Caco-2 (cell line): ENCODE measurements around the gene OSBPL2. TPM values are rescaled to one million over a fixed set of nuclear protein-coding genes. Genes with fewer than 3 reads are reported as not detected.

ENCODE experiments used
- BruUV-seq: library from RNA; stranded (reverse); fragments of 400-500 nt; replicated peaks from 2 replicates; lab custom pipeline; 2021; lab: Mats Ljungman, UMichigan
- CTCF ChIA-PET: fragments of 300-600 bp; sonication (Branson Sonifier 250); formaldehyde crosslinking; loops from one replicate; lab custom pipeline; 2022; ENCODE audit warnings: antibody characterized with exemption; lab: Charles Lee
- POLR2A ChIA-PET: fragments of 300-600 bp; sonication (Branson Sonifier 250); formaldehyde crosslinking; loops from one replicate; lab custom pipeline; 2022; ENCODE audit warnings: antibody characterized with exemption; lab: Charles Lee
- DNase-seq, 2 experiments: peaks; one replicate each; pipeline versions ENCODE4 v3.0.0 to v3.0.0-alpha.2; 2020 to 2022
- H3K27me3 ChIP-seq: replicated peaks from 2 replicates; pipeline ENCODE4 v1.6.0; 2011; ENCODE audit warnings: low read length; ENCODE audit not compliant: control insufficient read depth, insufficient read depth
- H3K36me3 ChIP-seq: 2 replicates; pipeline ENCODE4 v1.5.1; 2011; ENCODE audit warnings: low read length; ENCODE audit not compliant: control insufficient read depth, insufficient read depth
- H3K4me1 ChIP-seq: fragments of 250-450 bp; sonication (Bioruptor Pico); 2 replicates; pipeline ENCODE4 v1.5.1; 2020; ENCODE audit warnings: mild to moderate bottlenecking
- H3K4me3 ChIP-seq: 2 replicates; pipeline ENCODE4 v1.5.1; 2011; ENCODE audit warnings: low read depth, mild to moderate bottlenecking, control low read depth, low read length
- H3K9me3 ChIP-seq: fragments of 250-450 bp; sonication (Bioruptor Pico); 2 replicates; pipeline ENCODE4 v1.5.1; 2020; ENCODE audit warnings: mild to moderate bottlenecking, moderate library complexity
- H3K27ac Mint-ChIP-seq: one replicate; pipeline ENCODE4 v1.8.0; 2022; ENCODE audit warnings: mixed read lengths; ENCODE audit not compliant: unreplicated experiment
- H3K27me3 Mint-ChIP-seq: one replicate; pipeline ENCODE4 v1.8.0; 2022; ENCODE audit warnings: mixed read lengths; ENCODE audit not compliant: insufficient read depth, unreplicated experiment
- H3K36me3 Mint-ChIP-seq: one replicate; pipeline ENCODE4 v1.8.0; 2022; ENCODE audit warnings: mild to moderate bottlenecking, mixed read lengths; ENCODE audit not compliant: insufficient read depth, unreplicated experiment
- H3K4me1 Mint-ChIP-seq: one replicate; pipeline ENCODE4 v1.8.0; 2022; ENCODE audit warnings: low read depth, mixed read lengths; ENCODE audit not compliant: unreplicated experiment
- H3K4me3 Mint-ChIP-seq: one replicate; pipeline ENCODE4 v1.8.0; 2022; ENCODE audit warnings: mild to moderate bottlenecking, moderate library complexity, mixed read lengths; ENCODE audit not compliant: unreplicated experiment
- H3K9me3 Mint-ChIP-seq: one replicate; pipeline ENCODE4 v1.8.0; 2022; ENCODE audit warnings: mixed read lengths; ENCODE audit not compliant: unreplicated experiment
- intact Hi-C: fragments of 100-400 bp; cut with micrococcal nuclease; formaldehyde crosslinking; loops from one replicate; pipeline ENCODE4 v1.10.0; 2022; ENCODE audit not compliant: unreplicated experiment
- total RNA-seq: library from RNA; stranded (reverse); gene quantifications from 2 replicates; pipeline ENCODE4 v1.2.3, GENCODE V29; 2022
- TF ChIP-seq, protein P1 (sequence below), 2 experiments: fragments of 200-600 bp in 1 of 2; IDR thresholded peaks; 1 replicate in 1 of 2; 2 replicates in 1 of 2; pipeline versions ENCODE4 v1.5.1 to v1.8.0; 2011 to 2022; ENCODE audit warnings: antibody characterized with exemption in 1 of 2, control low read depth in 1 of 2, inconsistent platforms in 1 of 2, low read depth in 1 of 2, low read length in 1 of 2, mild to moderate bottlenecking in 1 of 2, moderate library complexity in 1 of 2; ENCODE audit not compliant: insufficient read depth in 1 of 2, severe bottlenecking in 1 of 2, unreplicated experiment in 1 of 2

OSBPL2 gene
- total RNA-seq, 1 experiment from 2014 or later, result 132 TPM

DNA sequence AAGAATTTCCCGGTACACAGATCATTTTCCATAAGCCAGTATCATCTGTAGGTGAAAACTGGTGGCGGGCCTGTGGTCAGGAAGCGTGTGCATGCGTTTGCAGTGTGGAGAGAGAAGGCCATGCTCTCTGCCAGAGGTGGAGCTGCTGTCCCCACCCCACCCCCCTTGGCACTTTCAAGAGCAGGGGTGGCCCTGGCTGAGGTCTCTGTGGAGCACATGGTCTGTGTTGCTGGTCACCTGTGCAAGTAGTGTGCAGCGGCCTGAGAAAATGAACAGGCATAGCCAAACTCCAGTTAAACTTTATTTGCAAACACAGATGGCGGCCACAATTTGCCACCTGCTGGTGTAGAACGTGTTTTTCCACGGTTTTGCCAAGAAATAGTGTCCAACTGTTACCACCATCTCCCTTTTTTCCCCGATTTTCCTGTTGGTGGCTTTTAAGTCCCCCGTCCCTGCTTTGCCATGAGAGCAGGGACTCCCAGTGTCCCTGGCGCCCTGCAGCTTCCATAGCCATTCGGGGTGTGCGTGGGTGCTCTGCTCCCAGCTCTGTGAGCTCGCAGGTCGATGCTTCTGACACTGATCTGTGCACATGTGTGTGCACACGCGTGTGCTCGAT lies 66.9 kb downstream of the OSBPL2 start:
- peaks cover 99% of the 10 kb centered on the region for H3K36me3 Mint-ChIP-seq
- intact Hi-C loops, result loop anchor here (10.0 kb wide), 1 partner anchor 490 kb away; the partner anchor contains the start of gene MRGBP
- H3K27ac Mint-ChIP-seq, result peak overlapping the region; percentile 97
- H3K36me3 ChIP-seq, result peaks cover 31% of the 10 kb centered on the region
- peaks cover 20% of the 10 kb centered on the region for H3K4me1 ChIP-seq
- ChIA-PET POLR2A (interaction anchor here (0.5 to 1.2 kb wide), 3 partner anchors 31 to 82 kb away, joined by 4 to 5 read pairs (median 4); partner anchors contain the start of gene RPS21), CTCF (interaction anchor here (0.9 to 1.5 kb wide), 2 partner anchors 77 to 78 kb away, joined by 4 to 13 read pairs; no protein-coding TSS in a partner anchor)
- H3K27me3 Mint-ChIP-seq, result no peaks in the 10 kb centered on the region
- no peaks in the 10 kb centered on the region for H3K9me3 ChIP-seq
- H3K27me3 ChIP-seq, result no peaks in the 10 kb centered on the region
- H3K9me3 Mint-ChIP-seq, result no peaks in the 10 kb centered on the region
- no peak overlapping the region for H3K4me3 ChIP-seq
- peak overlapping the region; percentile 89 for H3K4me3 Mint-ChIP-seq
- DNase-seq, result no peak
- peaks cover 30% of the 10 kb centered on the region for H3K4me1 Mint-ChIP-seq
- TSS peak; percentile 34 for BruUV-seq
- TF ChIP-seq, protein P1, sequence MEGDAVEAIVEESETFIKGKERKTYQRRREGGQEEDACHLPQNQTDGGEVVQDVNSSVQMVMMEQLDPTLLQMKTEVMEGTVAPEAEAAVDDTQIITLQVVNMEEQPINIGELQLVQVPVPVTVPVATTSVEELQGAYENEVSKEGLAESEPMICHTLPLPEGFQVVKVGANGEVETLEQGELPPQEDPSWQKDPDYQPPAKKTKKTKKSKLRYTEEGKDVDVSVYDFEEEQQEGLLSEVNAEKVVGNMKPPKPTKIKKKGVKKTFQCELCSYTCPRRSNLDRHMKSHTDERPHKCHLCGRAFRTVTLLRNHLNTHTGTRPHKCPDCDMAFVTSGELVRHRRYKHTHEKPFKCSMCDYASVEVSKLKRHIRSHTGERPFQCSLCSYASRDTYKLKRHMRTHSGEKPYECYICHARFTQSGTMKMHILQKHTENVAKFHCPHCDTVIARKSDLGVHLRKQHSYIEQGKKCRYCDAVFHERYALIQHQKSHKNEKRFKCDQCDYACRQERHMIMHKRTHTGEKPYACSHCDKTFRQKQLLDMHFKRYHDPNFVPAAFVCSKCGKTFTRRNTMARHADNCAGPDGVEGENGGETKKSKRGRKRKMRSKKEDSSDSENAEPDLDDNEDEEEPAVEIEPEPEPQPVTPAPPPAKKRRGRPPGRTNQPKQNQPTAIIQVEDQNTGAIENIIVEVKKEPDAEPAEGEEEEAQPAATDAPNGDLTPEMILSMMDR (IDR thresholded peaks at IDR 0.05; ENCODE audit: insufficient read depth in 1 of 2, low read depth in 1 of 2, low read length in 1 of 2, severe bottlenecking in 1 of 2, unreplicated experiment in 1 of 2), result peak in 1 of 2 experiments; percentile 11

DNA sequence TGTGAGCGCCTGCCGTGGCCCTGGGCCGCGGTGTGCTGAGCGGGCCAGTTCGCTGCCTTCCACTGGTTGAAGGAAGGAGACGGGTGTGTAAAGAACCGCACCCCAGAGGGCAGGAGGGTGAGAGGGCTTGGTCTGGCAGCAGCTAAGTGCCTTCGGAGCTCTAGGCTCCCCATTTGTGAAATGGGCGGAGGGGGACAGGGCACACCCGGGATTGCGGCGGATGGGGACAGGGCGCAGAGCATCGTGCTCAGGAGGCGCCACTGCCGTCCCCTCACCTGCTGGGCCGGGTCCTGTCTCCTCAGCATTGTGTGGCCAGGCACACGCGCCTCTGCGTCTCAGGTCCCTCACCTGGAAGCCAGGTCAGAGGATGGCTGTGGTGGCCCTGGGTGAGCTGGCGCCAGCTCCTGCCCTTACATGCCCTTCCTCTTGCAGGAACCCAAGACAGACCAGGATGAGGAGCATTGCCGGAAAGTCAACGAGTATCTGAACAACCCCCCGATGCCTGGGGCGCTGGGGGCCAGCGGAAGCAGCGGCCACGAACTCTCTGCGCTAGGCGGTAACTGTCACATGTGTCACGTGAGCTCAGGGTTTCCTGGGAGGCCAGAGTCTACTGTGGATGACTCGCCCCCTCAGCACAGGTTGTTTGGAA lies 67.6 kb downstream of the OSBPL2 start:
- Histone ChIP-seq H3K9me3 (no peaks in the 10 kb centered on the region), H3K36me3 (peaks cover 31% of the 10 kb centered on the region), H3K4me3 (no peak overlapping the region), H3K27me3 (no peaks in the 10 kb centered on the region), H3K4me1 (peaks cover 20% of the 10 kb centered on the region)
- H3K27ac Mint-ChIP-seq, result peak overlapping the region; percentile 97
- no peaks in the 10 kb centered on the region for H3K9me3 Mint-ChIP-seq
- peak overlapping the region; percentile 89 for H3K4me3 Mint-ChIP-seq
- H3K27me3 Mint-ChIP-seq, result no peaks in the 10 kb centered on the region
- H3K4me1 Mint-ChIP-seq, result peaks cover 30% of the 10 kb centered on the region
- BruUV-seq, result no TSS peak
- DNase-seq, result peak in 1 of 2 experiments; percentile 37
- H3K36me3 Mint-ChIP-seq, result peaks cover 99% of the 10 kb centered on the region
- ChIA-PET POLR2A (interaction anchor here (0.7 to 1.2 kb wide), 2 partner anchors 56 to 81 kb away, joined by 4 to 5 read pairs; partner anchors contain the start of gene RPS21), CTCF (interaction anchor here (1.5 kb wide), 1 partner anchor 77 kb away, joined by 13 read pairs; no protein-coding TSS in a partner anchor)
- TF ChIP-seq, protein P1 (IDR thresholded peaks at IDR 0.05; ENCODE audit: insufficient read depth in 1 of 2, low read depth in 1 of 2, low read length in 1 of 2, severe bottlenecking in 1 of 2, unreplicated experiment in 1 of 2), result no peak
- intact Hi-C loops, result loop anchor here (10.0 kb wide), 1 partner anchor 489 kb away; the partner anchor contains the start of gene MRGBP
